Pancreas (tissue), 10 donors: ENCODE results near the gene HNRNPD. TPM values are rescaled to one million over a fixed set of nuclear protein-coding genes. Genes with fewer than 3 reads are reported as not detected.
A peak's percentile ranks its signal among the peaks of the same experiment; 100 is the strongest.
"Not testable (repeated sequence)": the region's sequence is repeated elsewhere in the genome, so short reads cannot be mapped to it uniquely, and the experiment has no call there.

Experiments
- ATAC-seq, 4 donors: fragments of 200-7000 bp; cut with Tn5 transposase; one replicate each; pipeline versions ENCODE4 v1.8.0 to v1.9.1; 2020; ENCODE audit warnings: mild to moderate bottlenecking in 4 of 4, moderate library complexity in 4 of 4
- DNase-seq, 6 donors: peaks; one replicate each; pipeline ENCODE4 v3.0.0-alpha.2; 2020
- FAIRE-seq: peaks from 2 replicates; lab custom pipeline; 2012; peaks lifted over from hg19 to GRCh38; lab: Jason Lieb, UNC
- H3K27ac ChIP-seq, 4 donors: fragments of 200-600 bp; sonication (generic); 1 replicate in 3 of 4; 2 replicates in 1 of 4; pipeline versions ENCODE4 v1.5.0 to v1.8.0; 2020
- H3K27me3 ChIP-seq, 4 donors: fragments of 200-600 bp; one replicate each; pipeline ENCODE4 v1.8.0; 2021
- H3K36me3 ChIP-seq, 3 donors: fragments of 200-600 bp; sonication (generic) in 1 of 3; one replicate each; pipeline versions ENCODE4 v1.5.0 to v1.8.0; 2020 to 2021
- H3K4me1 ChIP-seq, 3 donors: fragments of 200-600 bp; one replicate each; pipeline ENCODE4 v1.8.0; 2021
- H3K4me3 ChIP-seq, 4 donors: fragments of 200-600 bp; sonication (generic) in 2 of 4; one replicate each; pipeline versions ENCODE4 v1.5.0 to v1.8.0; 2020 to 2021
- H3K9me3 ChIP-seq, 4 donors: fragments of 200-600 bp; one replicate each; pipeline ENCODE4 v1.8.0; 2021
- CTCF ChIP-seq, 4 donors: fragments of 200-600 bp; sonication (generic) in 3 of 4; IDR thresholded peaks; one replicate each; pipeline versions ENCODE4 v1.5.0 to v1.8.0; 2021; ENCODE audit warnings: antibody characterized with exemption in 4 of 4
- WGBS, 2 donors: extraction: QIAGEN DNeasy Blood & Tissue Kit; methylation state at CpG; one replicate each; pipeline ENCODE4 v1.1.7; 2013; 5-methylcytosine and 5-hydroxymethylcytosine counted together
- intact Hi-C, 3 donors: fragments of 100-400 bp; cut with DNase I; formaldehyde crosslinking; loops; one replicate each; pipeline versions ENCODE4 v1.11.1 to v1.14.2; 2022
- polyA plus RNA-seq, 2 donors: library from polyadenylated mRNA; stranded (reverse); fragments of 200-250 nt; gene quantifications; one replicate each; pipeline ENCODE4 v1.2.3, GENCODE V29; 2013
- total RNA-seq, 6 donors: library from RNA; stranded (reverse); fragmentation: NEBNext Ultra II Directional in 4 of 6; extraction: Animal tissue kit (Norgen Biotek cat#: 25700) in 4 of 6; gene quantifications; one replicate each; pipeline versions ENCODE4 v1.2.1 to v1.2.4, GENCODE V29; 2021 to 2023
- donor health status: healthy with polysubstance abuse.
- donor health status: DM: no; HTN: no; CAD: no; lungs with moderate emphysema.
- donor health status: DM: no; HTN: no; CAD: no.
- donor health status: control.
- donor health status: control.
- donor health status: Bipolar disorder and iron deficiency.
- donor health status: DM: yes; HTN: yes; CAD: no.
- donor health status: DM: no; HTN: no; CAD: no.
- donor health status: DM: no; HTN: no; CAD: no.
- donor health status: DM: yes; HTN: yes; CAD: no.

HNRNPD gene
- total and polyA plus RNA-seq, 8 donors, result 52.7 to 131 (median 82.1) TPM

- DNase-seq, result no peak
- Histone ChIP-seq H3K27me3 (no peaks in the 10 kb centered on the region), H3K9me3 (no peaks in the 10 kb centered on the region), H3K27ac (no peak overlapping the region), H3K4me1 (no peaks in the 10 kb centered on the region), H3K36me3 (no peaks in the 10 kb centered on the region), H3K4me3 (no peak overlapping the region)
- no peak for FAIRE-seq
- TF ChIP-seq CTCF (IDR thresholded peaks at IDR 0.05), result no peak
- ATAC-seq, result no peak
- 77 to 78% methylated on average over 1 of the region's 1 CpG for WGBS, 2 donors
- intact Hi-C loops, result no loop called here
Observed at GRCh38 chr4:82398263-82398662, 24.5 kb upstream of the HNRNPD start.

GRCh38 chr4:82397527-82397926 is 23.7 kb upstream of the HNRNPD start:
- FAIRE-seq (no peak), ATAC-seq (no peak), DNase-seq (no peak)
- no peaks in the 10 kb centered on the region for H3K4me1 ChIP-seq
- TF ChIP-seq CTCF (IDR thresholded peaks at IDR 0.05), result no peak
- no peak overlapping the region for H3K4me3 ChIP-seq
- no peaks in the 10 kb centered on the region for H3K27me3 ChIP-seq
- H3K36me3 ChIP-seq, result no peaks in the 10 kb centered on the region
- intact Hi-C loops, result no loop called here
- 91 to 96% methylated on average over 3 of the region's 3 CpGs for WGBS, 2 donors
- no peak overlapping the region for H3K27ac ChIP-seq
- no peaks in the 10 kb centered on the region for H3K9me3 ChIP-seq

GRCh38 chr4:82394896-82395295 is 21.1 kb upstream of the HNRNPD start:
- no peak for FAIRE-seq
- no peak overlapping the region for H3K27ac ChIP-seq
- no peak for DNase-seq
- H3K4me3 ChIP-seq, result no peak overlapping the region
- no peaks in the 10 kb centered on the region for H3K9me3 ChIP-seq
- H3K27me3 ChIP-seq, result no peaks in the 10 kb centered on the region
- intact Hi-C loops, result no loop called here
- no peaks in the 10 kb centered on the region for H3K4me1 ChIP-seq
- no peaks in the 10 kb centered on the region for H3K36me3 ChIP-seq
- TF ChIP-seq CTCF (IDR thresholded peaks at IDR 0.05), result no peak
- ATAC-seq, result peak in 3 of 4 donors; percentile 43 to 70 (median 54)
- WGBS, 2 donors, result 73 to 81% methylated on average over 3 of the region's 3 CpGs

GRCh38 chr4:82390061-82390460 is 16.3 kb upstream of the HNRNPD start:
- DNase-seq, H3K4me3 ChIP-seq, intact Hi-C loops, H3K36me3 ChIP-seq, H3K27ac ChIP-seq, H3K9me3 ChIP-seq, ATAC-seq, FAIRE-seq, H3K27me3 ChIP-seq, H3K4me1 ChIP-seq: not testable (repeated sequence)
- 87 to 88% methylated on average over 9 of the region's 9 CpGs for WGBS, 2 donors

- intact Hi-C loops, result no loop called here
- H3K27ac ChIP-seq, result no peak overlapping the region
- no peaks in the 10 kb centered on the region for H3K36me3 ChIP-seq
- no peak for ATAC-seq
- no peak for FAIRE-seq
- no peaks in the 10 kb centered on the region for H3K9me3 ChIP-seq
- H3K4me1 ChIP-seq, result no peaks in the 10 kb centered on the region
- H3K27me3 ChIP-seq, result no peaks in the 10 kb centered on the region
- no peak for TF ChIP-seq CTCF (IDR thresholded peaks at IDR 0.05)
- H3K4me3 ChIP-seq, result no peak overlapping the region
- DNase-seq, result no peak
- WGBS, 2 donors, result 78 to 81% methylated on average over 1 of the region's 1 CpG
Observed at GRCh38 chr4:82388405-82388804, 14.6 kb upstream of the HNRNPD start.

GRCh38 chr4:82386312-82386711 is 12.5 kb upstream of the HNRNPD start:
- intact Hi-C loops, H3K27me3 ChIP-seq, ATAC-seq, H3K27ac ChIP-seq, DNase-seq, H3K9me3 ChIP-seq, H3K4me3 ChIP-seq, H3K4me1 ChIP-seq, FAIRE-seq, H3K36me3 ChIP-seq: not testable (repeated sequence)
- 93 to 96% methylated on average over 8 of the region's 8 CpGs for WGBS, 2 donors
